ENCODE measurements around the gene TOB1. TPM values are rescaled to one million over a fixed set of nuclear protein-coding genes. Genes with fewer than 3 reads are reported as not detected.

TOB1 gene
- polyA plus RNA-seq, 1 of the 3 experiments (the other 2 are of a cell fraction), result 19.3 TPM

- Histone ChIP-seq H4K20me1 (ENCODE audit: insufficient read depth) (no peaks in the 10 kb centered on the region), H3K4me2 (no peak overlapping the region), H3K9me3 (no peaks in the 10 kb centered on the region), H2AFZ (ENCODE audit: low read depth) (no peak overlapping the region), H3F3A (replicated peaks; ENCODE audit: insufficient read depth) (peaks cover 4% of the 10 kb centered on the region), H3K4me3 (ENCODE audit: low read depth in 2 of 2, low read length in 1 of 2) (no peak overlapping the region), H3K4me1 (ENCODE audit: control insufficient read depth in 1 of 2, insufficient read depth in 2 of 2, low read depth in 1 of 2, low read length in 1 of 2) (peaks cover 13 to 38% of the 10 kb centered on the region in 2 experiments), H3K36me3 (replicated peaks in 1 of 2; ENCODE audit: control insufficient read depth in 1 of 2, insufficient read depth in 2 of 2, low read length in 1 of 2) (no peaks in the 10 kb centered on the region), H3K27ac (ENCODE audit: low read depth in 2 of 2, low read length in 1 of 2) (no peak overlapping the region), H3K9me2 (no peaks in the 10 kb centered on the region), H3K79me2 (ENCODE audit: insufficient read depth) (no peaks in the 10 kb centered on the region), H3K27me3 (ENCODE audit: insufficient read depth) (no peaks in the 10 kb centered on the region), H3K9ac (no peak overlapping the region)
- 92% methylated on average over 8 of the region's 8 CpGs for WGBS (ENCODE audit: low lambda C conversion rate)
- no peak for TF ChIP-seq FOXM1 (IDR thresholded peaks at IDR 0.05; ENCODE audit: low read depth)
- TF ChIP-seq CTCF (IDR thresholded peaks at IDR 0.05), result no peak
- TF ChIP-seq TAF1 (IDR thresholded peaks at IDR 0.05; ENCODE audit: borderline replicate concordance, low read depth, low read length), result no peak
- TF ChIP-seq MAX (IDR thresholded peaks at IDR 0.05; ENCODE audit: low read depth), result no peak
- TF ChIP-seq MXI1 (IDR thresholded peaks at IDR 0.05; ENCODE audit: low read depth, low read length), result no peak
- TF ChIP-seq REST (IDR thresholded peaks at IDR 0.05; ENCODE audit: low read depth, low read length), result no peak
- no peak for TF ChIP-seq SMC3 (IDR thresholded peaks at IDR 0.05; ENCODE audit: low read depth, low read length)
- TF ChIP-seq SIN3A (IDR thresholded peaks at IDR 0.05; ENCODE audit: borderline replicate concordance, low read depth, low read length), result no peak
- TF ChIP-seq FOSL2 (IDR thresholded peaks at IDR 0.05; ENCODE audit: borderline replicate concordance, low read depth), result no peak
- no peak for TF ChIP-seq MEF2A (IDR thresholded peaks at IDR 0.05; ENCODE audit: borderline replicate concordance, low read depth)
- ChIA-PET POLR2A (interaction anchor here (1.2 kb wide), 1 partner anchor 11 kb away, joined by 5 read pairs; no protein-coding TSS in a partner anchor), CTCF (interaction anchor here (1.0 to 1.2 kb wide), 4 partner anchors 8 to 49 kb away, joined by 3 to 4 read pairs (median 4); no protein-coding TSS in a partner anchor)
- DNase-seq, result no peak
Measured at GRCh38 chr17:50908140-50908859, 42.1 kb upstream of the TOB1 start.
